HCT116 (cell line): Measurements from ENCODE around the gene TAS2R46. TPM values are rescaled to one million over a fixed set of nuclear protein-coding genes. Genes with fewer than 3 reads are reported as not detected.

Experiments
- ATAC-seq: fragments of 200-7000 bp; cut with Tn5 transposase; 2 replicates; pipeline ENCODE4 v1.9.1; 2020; ENCODE audit warnings: mild to moderate bottlenecking, moderate library complexity
- BruUV-seq: library from RNA; stranded (reverse); fragments of 400-500 nt; replicated peaks from 2 replicates; lab custom pipeline; 2021; lab: Mats Ljungman, UMichigan
- CTCF ChIA-PET: fragments of 300-600 bp; sonication (Branson Sonifier 250); formaldehyde crosslinking; loops from one replicate; lab custom pipeline; 2021; ENCODE audit warnings: antibody characterized with exemption; lab: Charles Lee
- POLR2A ChIA-PET: fragments of 300-600, 350-600 bp; sonication (Branson Sonifier 250); formaldehyde crosslinking; loops from one replicate; lab custom pipeline; 2021; ENCODE audit warnings: antibody characterized with exemption; lab: Charles Lee
- RAD21 ChIA-PET, 2 experiments: fragments of 300-600 bp; sonication (Branson Sonifier 250); formaldehyde crosslinking; loops; one replicate each; lab custom pipeline; 2023; ENCODE audit warnings: low total read pairs in 2 of 2; ENCODE audit not compliant: uncharacterized antibody in 2 of 2, unreplicated experiment in 2 of 2, low non-redundant PET in 1 of 2; lab: Charles Lee
- DNase-seq: peaks from one replicate; pipeline ENCODE4 v3.0.0-alpha.2; 2010; ENCODE audit warnings: low read depth, low spot score
- H2AFZ ChIP-seq: fragments of 200-600 bp; shearing (Covaris generic), sonication (generic); 2 replicates; pipeline ENCODE4 v1.6.1; 2017; ENCODE audit warnings: low read depth, mixed run types, mixed read lengths, antibody characterized with exemption, low read length; ENCODE audit not compliant: poor library complexity, severe bottlenecking
- H3K27ac ChIP-seq: 2 replicates; pipeline ENCODE4 v1.5.1; 2012; ENCODE audit warnings: low read depth, low read length
- H3K27me3 ChIP-seq: fragments of 200-600 bp; sonication (generic); 2 replicates; pipeline ENCODE4 v1.6.1; 2016; ENCODE audit warnings: mixed run types, low read length, mixed read lengths; ENCODE audit not compliant: insufficient read depth
- H3K36me3 ChIP-seq, 2 experiments: fragments of 200-500 bp in 1 of 2; fragments of 200-600 bp in 1 of 2; sonication (Bioruptor generic) in 1 of 2; sonication (generic) in 1 of 2; 2 replicates each; pipeline versions ENCODE4 v1.5.1 to v1.6.1; 2014 to 2016; ENCODE audit warnings: low read length in 2 of 2, inconsistent platforms in 1 of 2, mixed read lengths in 1 of 2, mixed run types in 1 of 2; ENCODE audit not compliant: insufficient read depth in 2 of 2, control insufficient read depth in 1 of 2
- H3K4me1 ChIP-seq, 2 experiments: fragments of 200-600 bp in 1 of 2; sonication (generic) in 1 of 2; 2 replicates each; pipeline versions ENCODE4 v1.5.1 to v1.6.1; 2012 to 2017; ENCODE audit warnings: low read length in 2 of 2, inconsistent platforms in 1 of 2, mild to moderate bottlenecking in 1 of 2, mixed read lengths in 1 of 2, mixed run types in 1 of 2, moderate library complexity in 1 of 2; ENCODE audit not compliant: insufficient read depth in 2 of 2, control insufficient read depth in 1 of 2
- H3K4me2 ChIP-seq: fragments of 200-600 bp; sonication (generic); 2 replicates; pipeline ENCODE4 v1.6.1; 2017; ENCODE audit warnings: mixed run types, low read length, mixed read lengths
- H3K4me3 ChIP-seq, 2 experiments: fragments of 200-600 bp in 1 of 2; sonication (generic) in 1 of 2; replicated peaks in 1 of 2; 2 replicates each; pipeline ENCODE4 v1.5.1; 2011 to 2016; ENCODE audit warnings: low read length in 2 of 2, control low read depth in 1 of 2, low read depth in 1 of 2, mild to moderate bottlenecking in 1 of 2, mixed read lengths in 1 of 2, mixed run types in 1 of 2
- H3K79me2 ChIP-seq: fragments of 200-600 bp; sonication (generic); 2 replicates; pipeline ENCODE4 v1.6.1; 2017; ENCODE audit warnings: mild to moderate bottlenecking, mixed run types, low read length, moderate library complexity, mixed read lengths; ENCODE audit not compliant: insufficient read depth
- H3K9ac ChIP-seq: fragments of 200-600 bp; sonication (generic); 2 replicates; pipeline ENCODE4 v1.6.1; 2016; ENCODE audit warnings: low read length, mixed read lengths
- H3K9me2 ChIP-seq: fragments of 200-600 bp; sonication (generic), shearing (Covaris generic); 2 replicates; pipeline ENCODE4 v1.6.1; 2017; ENCODE audit warnings: mixed run types, mild to moderate bottlenecking, moderate library complexity; ENCODE audit not compliant: insufficient read depth
- H3K9me3 ChIP-seq, 2 experiments: fragments of 200-500 bp in 1 of 2; fragments of 200-600 bp in 1 of 2; sonication (Bioruptor generic) in 1 of 2; sonication (generic) in 1 of 2; 2 replicates each; pipeline ENCODE4 v1.6.1; 2014 to 2017; ENCODE audit warnings: low read length in 2 of 2, mixed read lengths in 2 of 2, inconsistent platforms in 1 of 2, low read depth in 1 of 2, mild to moderate bottlenecking in 1 of 2, mixed run types in 1 of 2, moderate library complexity in 1 of 2; ENCODE audit not compliant: control insufficient read depth in 1 of 2, insufficient read depth in 1 of 2
- H4K20me1 ChIP-seq: fragments of 200-600 bp; sonication (generic), shearing (Covaris generic); 2 replicates; pipeline ENCODE4 v1.6.1; 2017; ENCODE audit warnings: mixed run types, mild to moderate bottlenecking, moderate library complexity; ENCODE audit not compliant: insufficient read depth
- EGR1 ChIP-seq: IDR thresholded peaks from 2 replicates; pipeline ENCODE4 v1.6.1; 2012; ENCODE audit warnings: low read depth
- ELF1 ChIP-seq: IDR thresholded peaks from 2 replicates; pipeline ENCODE4 v1.6.1; 2012; ENCODE audit warnings: low read depth, borderline replicate concordance
- EZH2phosphoT487 ChIP-seq: fragments of 200-600 bp; IDR thresholded peaks from 2 replicates; pipeline ENCODE4 v1.6.1; 2018; ENCODE audit warnings: antibody characterized with exemption, borderline replicate concordance
- FOSL1 ChIP-seq: IDR thresholded peaks from 2 replicates; pipeline ENCODE4 v1.6.1; 2012; ENCODE audit warnings: low read depth
- POLR2A ChIP-seq: IDR thresholded peaks from 2 replicates; pipeline ENCODE4 v1.7.0; 2011; ENCODE audit warnings: borderline replicate concordance; ENCODE audit not compliant: insufficient read depth, insufficient read length; ENCODE audit errors: extremely low read depth
- RAD21 ChIP-seq: IDR thresholded peaks from 2 replicates; pipeline ENCODE4 v1.6.1; 2012; ENCODE audit warnings: low read depth, mild to moderate bottlenecking
- TCF7L2 ChIP-seq: IDR thresholded peaks from 2 replicates; pipeline ENCODE4 v1.7.0; 2011; ENCODE audit warnings: borderline replicate concordance, inconsistent platforms; ENCODE audit not compliant: insufficient read depth, insufficient read length; ENCODE audit errors: extremely low read depth
- ZFX ChIP-seq: fragments of 450-650 bp; IDR thresholded peaks from 2 replicates; pipeline ENCODE4 v1.6.1; 2017
- intact Hi-C: fragments of 100-400 bp; cut with micrococcal nuclease; formaldehyde crosslinking; loops from 2 replicates; pipeline ENCODE4 v1.10.0; 2022
- total RNA-seq: library from RNA; stranded (reverse); gene quantifications from one replicate; pipeline ENCODE4 v1.2.1, GENCODE V29; 2021; ENCODE audit not compliant: unreplicated experiment
- TF ChIP-seq, protein P1 (sequence below): IDR thresholded peaks from 2 replicates; pipeline ENCODE4 v1.6.1; 2012; ENCODE audit warnings: low read depth

TAS2R46 gene
- total RNA-seq, 1 experiment from 2014 or later = 0.42 TPM

- Histone ChIP-seq H3K4me1 (peaks cover 7 to 9% of the 10 kb centered on the region in 2 experiments), H3K9me2 (no peaks in the 10 kb centered on the region), H3K79me2 (no peaks in the 10 kb centered on the region), H3K9ac (no peak overlapping the region), H3K4me3 (no peak overlapping the region), H3K36me3 (no peaks in the 10 kb centered on the region), H2AFZ (no peak overlapping the region), H4K20me1 (no peaks in the 10 kb centered on the region), H3K9me3 (no peaks in the 10 kb centered on the region), H3K4me2 (no peak overlapping the region), H3K27me3 (no peaks in the 10 kb centered on the region), H3K27ac (no peak overlapping the region)
- CTCF ChIA-PET = no interaction called here
- intact Hi-C loops = no loop called here
- DNase-seq = no peak
- no peak for TF ChIP-seq ELF1
- no peak for TF ChIP-seq EZH2phosphoT487
- TF ChIP-seq EGR1 = no peak
- no peak for TF ChIP-seq FOSL1
- no peak for TF ChIP-seq RAD21
- no peak for TF ChIP-seq TCF7L2
- no peak for TF ChIP-seq ZFX
- no peak for TF ChIP-seq POLR2A
- TF ChIP-seq, protein P1, sequence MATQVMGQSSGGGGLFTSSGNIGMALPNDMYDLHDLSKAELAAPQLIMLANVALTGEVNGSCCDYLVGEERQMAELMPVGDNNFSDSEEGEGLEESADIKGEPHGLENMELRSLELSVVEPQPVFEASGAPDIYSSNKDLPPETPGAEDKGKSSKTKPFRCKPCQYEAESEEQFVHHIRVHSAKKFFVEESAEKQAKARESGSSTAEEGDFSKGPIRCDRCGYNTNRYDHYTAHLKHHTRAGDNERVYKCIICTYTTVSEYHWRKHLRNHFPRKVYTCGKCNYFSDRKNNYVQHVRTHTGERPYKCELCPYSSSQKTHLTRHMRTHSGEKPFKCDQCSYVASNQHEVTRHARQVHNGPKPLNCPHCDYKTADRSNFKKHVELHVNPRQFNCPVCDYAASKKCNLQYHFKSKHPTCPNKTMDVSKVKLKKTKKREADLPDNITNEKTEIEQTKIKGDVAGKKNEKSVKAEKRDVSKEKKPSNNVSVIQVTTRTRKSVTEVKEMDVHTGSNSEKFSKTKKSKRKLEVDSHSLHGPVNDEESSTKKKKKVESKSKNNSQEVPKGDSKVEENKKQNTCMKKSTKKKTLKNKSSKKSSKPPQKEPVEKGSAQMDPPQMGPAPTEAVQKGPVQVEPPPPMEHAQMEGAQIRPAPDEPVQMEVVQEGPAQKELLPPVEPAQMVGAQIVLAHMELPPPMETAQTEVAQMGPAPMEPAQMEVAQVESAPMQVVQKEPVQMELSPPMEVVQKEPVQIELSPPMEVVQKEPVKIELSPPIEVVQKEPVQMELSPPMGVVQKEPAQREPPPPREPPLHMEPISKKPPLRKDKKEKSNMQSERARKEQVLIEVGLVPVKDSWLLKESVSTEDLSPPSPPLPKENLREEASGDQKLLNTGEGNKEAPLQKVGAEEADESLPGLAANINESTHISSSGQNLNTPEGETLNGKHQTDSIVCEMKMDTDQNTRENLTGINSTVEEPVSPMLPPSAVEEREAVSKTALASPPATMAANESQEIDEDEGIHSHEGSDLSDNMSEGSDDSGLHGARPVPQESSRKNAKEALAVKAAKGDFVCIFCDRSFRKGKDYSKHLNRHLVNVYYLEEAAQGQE = no peak
- RAD21 ChIA-PET = no interaction called here
- no peak for ATAC-seq
- no TSS peak for BruUV-seq
- POLR2A ChIA-PET = no interaction called here
Measured at GRCh38 chr12:11071414-11071813, 9.3 kb upstream of the TAS2R46 start.
